Stromal cell of bone marrow (primary cell): ENCODE data around the gene SH3TC2.

Source experiments
- DNase-seq: peaks from one replicate; pipeline ENCODE4 v3.0.0-alpha.2; 2012; ENCODE audit warnings: low read depth

The SH3TC2 gene

DNA sequence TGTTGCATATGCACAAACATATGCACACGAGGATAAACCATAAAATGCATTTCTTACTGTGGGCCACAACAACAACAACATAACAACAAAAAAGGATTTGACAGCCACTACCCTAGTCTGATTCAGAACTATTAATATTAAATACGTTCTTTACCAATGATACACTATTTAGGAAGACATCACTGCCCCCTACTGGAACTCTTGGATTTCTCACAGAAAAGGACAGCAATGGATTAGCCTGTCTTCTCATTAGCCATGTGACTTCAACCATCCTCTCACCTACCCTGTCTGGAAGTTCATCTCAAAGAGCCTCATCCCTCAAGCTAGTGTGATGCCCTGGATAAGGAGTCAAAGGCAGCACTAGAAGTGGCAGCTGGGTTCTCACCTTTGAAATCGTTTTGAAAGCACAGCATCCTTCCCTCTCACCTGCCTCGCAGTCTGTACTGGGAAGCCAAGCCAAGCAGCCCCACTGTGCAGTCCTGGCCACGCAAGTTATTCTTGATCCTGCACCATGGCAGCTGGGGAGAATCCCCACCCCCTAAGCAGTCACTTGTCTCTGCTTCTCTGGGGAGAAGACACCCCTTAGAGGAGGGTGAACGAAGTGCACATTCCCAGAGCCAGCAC is 64.6 kb downstream of the SH3TC2 start:
- DNase-seq: no peak

GRCh38 chr5:148996270-148996669 is 66.6 kb downstream of the SH3TC2 start:
- no peak for DNase-seq

- DNase-seq: no peak
Observed at GRCh38 chr5:148995791-148996190, 67.1 kb downstream of the SH3TC2 start.

GRCh38 chr5:148993283-148993936 is 69.5 kb downstream of the SH3TC2 start:
- no peak for DNase-seq

DNA sequence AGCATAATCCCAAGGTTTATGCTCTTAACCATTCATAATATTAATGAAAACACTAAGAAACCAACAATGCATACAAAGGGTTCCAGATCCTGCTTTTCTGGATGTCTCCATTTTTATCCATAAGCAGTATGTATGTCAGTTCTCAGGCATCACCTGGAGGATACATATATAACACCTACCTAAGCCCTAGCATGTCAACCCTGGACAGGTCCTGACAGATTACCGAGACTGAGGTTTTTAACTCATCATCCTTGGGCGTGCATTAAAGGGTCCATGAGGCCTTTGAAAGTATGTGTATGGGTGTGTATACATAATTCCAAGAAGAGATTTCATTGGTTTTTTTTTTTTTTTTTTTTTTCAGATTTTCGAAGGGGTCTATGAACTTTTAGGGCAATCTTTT is 70.6 kb downstream of the SH3TC2 start:
- no peak for DNase-seq

DNA sequence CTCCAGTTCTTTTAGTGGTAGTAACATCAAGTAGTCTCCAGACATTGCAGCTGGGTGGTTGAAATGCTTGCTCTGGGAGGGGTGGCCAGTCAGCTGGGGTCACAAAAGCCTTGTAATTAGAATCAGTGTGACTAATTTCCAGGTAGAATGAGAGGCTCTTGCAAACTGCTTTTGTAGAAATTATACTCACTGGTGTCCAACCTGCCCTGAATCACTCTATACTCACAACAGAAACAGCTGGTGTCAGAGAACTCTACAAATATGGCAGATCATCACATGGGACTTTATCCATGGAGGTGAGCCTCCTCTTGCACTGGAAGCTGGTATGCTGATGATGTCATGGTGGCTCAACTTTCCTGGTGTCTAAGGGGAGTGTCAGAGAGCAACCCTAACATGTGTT is 71.3 kb downstream of the SH3TC2 start:
- DNase-seq: no peak

DNA sequence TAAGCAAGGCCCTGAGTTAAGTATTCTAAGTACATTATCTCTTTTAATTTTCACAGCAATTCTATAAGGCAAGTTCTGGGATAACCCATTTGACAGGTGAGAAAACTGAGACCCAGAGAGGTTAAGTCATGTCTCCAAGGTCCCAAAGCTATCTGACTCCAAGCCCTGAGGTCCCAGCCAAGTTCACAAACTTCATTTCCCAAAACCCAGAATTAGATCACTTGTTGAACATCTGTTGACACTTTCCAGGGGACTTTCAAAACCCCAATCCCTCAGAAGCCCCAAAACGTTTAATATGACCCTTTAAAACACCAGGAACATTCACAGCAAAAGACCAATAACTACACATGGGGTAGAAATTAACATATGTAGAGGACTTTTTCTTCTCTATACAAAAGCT is 72.0 kb downstream of the SH3TC2 start:
- DNase-seq: no peak

DNA sequence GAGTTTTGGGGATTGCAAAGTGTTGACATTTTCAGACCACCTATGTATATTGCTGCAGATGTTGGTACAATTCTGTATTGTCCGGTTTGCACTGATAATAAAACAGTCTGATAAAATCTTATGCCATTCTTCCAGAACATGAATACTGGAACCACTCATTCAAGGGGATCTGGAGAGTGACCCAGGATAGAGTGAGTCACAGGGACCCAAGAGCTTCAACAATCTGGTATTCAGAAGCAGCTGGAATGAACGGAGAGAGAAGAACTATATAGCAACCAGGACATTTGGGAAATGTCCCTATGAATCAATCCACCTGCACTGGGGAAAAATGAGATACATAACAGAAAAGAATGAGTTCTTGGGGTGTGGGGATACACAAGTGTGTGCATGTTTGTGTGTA is 73.3 kb downstream of the SH3TC2 start:
- no peak for DNase-seq

GRCh38 chr5:148988328-148988727 is 74.5 kb downstream of the SH3TC2 start:
- no peak for DNase-seq

DNA sequence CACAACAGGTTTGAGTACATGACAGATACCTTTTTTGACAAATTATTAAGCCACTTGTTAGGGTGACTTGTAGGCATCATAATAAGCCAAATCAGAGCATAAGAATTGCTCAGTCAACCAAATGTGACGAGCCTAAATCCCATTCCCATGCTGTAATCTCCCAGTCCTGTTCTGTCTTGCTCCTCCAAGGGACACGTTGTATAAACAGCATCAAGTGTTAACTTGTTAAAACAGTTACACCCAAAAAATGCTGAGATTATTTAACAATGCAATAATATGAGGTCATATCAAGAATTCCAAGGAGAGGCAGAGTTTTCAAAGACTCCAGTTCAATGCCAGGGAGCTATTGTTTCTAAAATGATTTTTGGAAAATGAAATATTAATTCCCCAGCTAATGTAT is 76.2 kb downstream of the SH3TC2 start:
- no peak for DNase-seq

- DNase-seq: no peak
Observed at GRCh38 chr5:148984345-148984744, 78.5 kb downstream of the SH3TC2 start.

- no peak for DNase-seq
Observed at GRCh38 chr5:148981353-148981752, 81.5 kb downstream of the SH3TC2 start.

GRCh38 chr5:148980731-148981130 is 82.1 kb downstream of the SH3TC2 start:
- no peak for DNase-seq

DNA sequence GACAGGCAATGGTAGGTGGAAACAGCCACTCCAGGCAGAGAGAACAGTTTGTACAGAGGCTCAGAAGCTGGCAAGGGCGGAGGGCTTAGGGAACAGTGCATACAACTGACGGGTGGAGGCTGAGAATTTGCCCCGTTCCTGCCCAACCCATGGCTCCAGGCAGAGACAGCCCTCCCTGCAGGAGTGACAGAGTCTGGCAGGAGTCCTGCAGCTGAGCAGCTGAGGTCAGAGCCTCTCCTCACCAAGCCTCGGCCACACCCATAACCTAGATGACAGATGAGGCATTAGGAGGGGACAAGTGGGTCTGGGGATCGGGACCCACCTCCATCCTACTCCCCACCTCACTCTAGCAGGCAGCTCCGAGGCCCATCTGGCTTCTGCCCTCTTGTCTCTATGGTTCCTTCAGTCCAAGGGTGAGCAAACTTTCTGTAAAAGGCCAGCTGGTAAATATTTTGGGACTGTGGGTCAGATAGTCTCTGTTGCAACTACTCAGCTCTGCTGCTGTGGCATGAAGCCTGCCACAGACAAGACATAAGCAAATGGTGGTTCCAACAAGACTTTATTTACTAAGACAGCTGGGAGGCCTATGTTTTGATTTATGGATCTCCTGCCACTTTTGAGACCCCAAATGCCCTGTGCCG is 83.7 kb downstream of the SH3TC2 start:
- DNase-seq: no peak

GRCh38 chr5:148978370-148979082 is 84.3 kb downstream of the SH3TC2 start:
- no peak for DNase-seq

- DNase-seq: no peak
Observed at GRCh38 chr5:148976569-148977381, 86.1 kb downstream of the SH3TC2 start.

DNA sequence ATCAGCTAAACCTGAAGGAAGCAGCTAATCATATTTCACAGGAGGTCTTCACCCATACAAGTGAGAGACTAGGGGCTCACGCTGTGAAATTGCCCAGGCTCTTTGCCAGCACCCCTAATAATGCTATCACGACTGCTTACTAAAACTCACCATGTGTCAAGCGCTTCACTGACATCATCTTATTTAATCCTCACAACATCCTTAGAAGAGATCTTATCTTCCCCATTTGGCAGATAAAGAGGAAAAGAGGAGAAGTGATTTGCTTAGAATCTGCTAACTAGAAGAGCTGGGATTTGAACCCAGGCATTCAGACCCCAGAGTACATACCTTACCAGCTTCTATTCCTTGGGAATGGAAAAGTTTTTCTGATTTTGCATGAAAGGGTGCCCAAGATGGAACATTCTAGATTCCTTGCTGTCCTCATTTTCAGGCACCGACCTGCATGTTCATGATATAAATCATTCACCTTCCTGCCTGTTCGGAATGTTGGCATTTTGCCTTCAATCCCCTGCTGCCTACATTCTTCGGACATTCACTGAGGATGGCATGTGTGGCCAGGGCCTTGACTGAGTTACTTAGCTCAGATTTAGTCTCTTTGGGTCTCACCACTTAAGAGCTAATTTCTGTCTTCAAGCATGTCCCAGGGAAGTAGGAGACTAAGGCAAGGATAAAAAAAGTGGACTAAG is 88.1 kb downstream of the SH3TC2 start:
- DNase-seq: no peak

DNA sequence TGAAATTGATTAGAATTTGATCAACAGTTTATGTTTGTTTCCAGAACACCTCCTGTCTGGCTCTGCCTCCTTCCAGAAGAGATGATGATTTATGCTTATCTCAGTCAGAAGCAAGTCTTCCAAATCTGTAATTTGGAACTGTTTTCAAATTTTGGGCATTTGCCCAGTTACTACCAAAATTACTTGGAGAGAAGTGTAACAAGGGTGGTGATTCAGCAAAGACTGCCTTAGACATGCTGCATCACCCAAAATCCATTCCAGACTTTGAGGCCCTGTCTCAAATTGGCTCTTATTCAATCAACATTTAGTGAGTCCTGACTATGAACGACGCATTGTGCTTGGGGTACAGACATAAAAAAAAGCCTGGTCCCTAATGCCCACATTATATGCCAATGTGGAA is 89.4 kb downstream of the SH3TC2 start:
- DNase-seq: peak; percentile 70

GRCh38 chr5:148972974-148973374 is 89.9 kb downstream of the SH3TC2 start:
- peak; percentile 87 for DNase-seq

DNA sequence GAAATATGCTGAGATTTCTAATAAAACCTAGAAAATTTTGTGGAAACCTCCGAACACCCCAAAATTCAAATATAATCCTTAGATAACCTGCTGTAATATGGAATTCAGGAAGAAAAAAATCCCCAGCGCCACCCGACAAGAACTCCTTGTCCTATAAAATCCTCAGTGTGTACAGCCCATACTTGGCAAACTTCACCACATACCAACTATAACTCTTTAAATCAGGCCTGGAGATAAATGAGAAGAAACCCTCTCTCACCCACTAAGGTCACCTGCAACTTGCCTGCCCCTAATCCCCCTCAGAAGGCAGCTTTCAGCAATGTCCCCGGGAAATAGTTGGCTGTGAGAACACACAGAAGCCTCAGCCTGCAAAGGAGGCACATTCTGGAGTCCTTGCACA is 90.5 kb downstream of the SH3TC2 start:
- DNase-seq: no peak

GRCh38 chr5:148970876-148971275 is 92.0 kb downstream of the SH3TC2 start:
- DNase-seq: no peak

DNA sequence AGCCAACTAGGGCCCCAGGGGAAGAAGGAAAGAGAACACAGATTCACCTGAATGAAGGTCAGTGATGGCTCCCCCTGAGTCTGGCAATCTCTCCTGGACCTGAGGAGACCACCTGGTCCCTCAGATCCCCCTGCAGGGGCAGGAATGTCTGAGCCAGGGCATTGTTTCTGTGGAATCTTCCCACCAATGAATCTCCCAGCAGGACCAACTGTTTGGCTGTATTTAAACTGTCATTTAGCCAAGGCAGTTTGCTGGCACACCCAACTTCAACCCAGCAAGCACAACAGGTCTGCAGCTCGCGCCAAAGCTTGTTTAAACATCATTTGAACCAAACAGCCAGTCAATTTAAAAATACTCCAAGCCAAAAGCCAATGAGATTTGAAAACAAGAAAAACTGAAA is 92.6 kb downstream of the SH3TC2 start:
- no peak for DNase-seq
